HEK293 (cell line): Measurements from ENCODE around the gene WBP2NL.

ENCODE experiments used
- EGR2 ChIP-seq: fragments of 450-650 bp; formaldehyde crosslinking; IDR thresholded peaks from 2 replicates; pipeline ENCODE4 v1.5.1; 2016; ENCODE audit warnings: low read depth, missing biosample characterization, missing genetic modification characterization
- HOXA7 ChIP-seq: sonication (generic); formaldehyde crosslinking; IDR thresholded peaks from 2 replicates; pipeline ENCODE4 v1.8.1; 2022; ENCODE audit warnings: missing genetic modification reagents, borderline replicate concordance
- KLF16 ChIP-seq: fragments of 450-650 bp; formaldehyde crosslinking; IDR thresholded peaks from 2 replicates; pipeline ENCODE4 v1.5.1; 2017; ENCODE audit warnings: missing biosample characterization, missing genetic modification characterization
- MZF1 ChIP-seq: fragments of 450-650 bp; formaldehyde crosslinking; IDR thresholded peaks from 2 replicates; pipeline ENCODE4 v1.5.1; 2017; ENCODE audit warnings: missing biosample characterization, missing genetic modification characterization, borderline replicate concordance
- SALL2 ChIP-seq: fragments of 450-650 bp; formaldehyde crosslinking; IDR thresholded peaks from 2 replicates; pipeline ENCODE4 v1.5.0; 2017; ENCODE audit warnings: missing biosample characterization, mild to moderate bottlenecking, missing genetic modification characterization, borderline replicate concordance
- TCF7L2 ChIP-seq: IDR thresholded peaks from 2 replicates; pipeline ENCODE4 v1.6.1; 2011; ENCODE audit warnings: low read depth, mild to moderate bottlenecking, inconsistent platforms, low read length, moderate library complexity, borderline replicate concordance
- YY2 ChIP-seq: fragments of 450-650 bp; formaldehyde crosslinking; IDR thresholded peaks from 2 replicates; pipeline ENCODE4 v1.5.1; 2016; ENCODE audit warnings: missing biosample characterization, missing genetic modification characterization
- ZBTB17 ChIP-seq: fragments of 450-650 bp; formaldehyde crosslinking; IDR thresholded peaks from 2 replicates; pipeline ENCODE4 v1.5.1; 2016; ENCODE audit warnings: missing biosample characterization, missing genetic modification characterization
- ZBTB8A ChIP-seq: fragments of 450-650 bp; formaldehyde crosslinking; IDR thresholded peaks from 2 replicates; pipeline ENCODE4 v1.5.1; 2016; ENCODE audit warnings: missing biosample characterization, missing genetic modification characterization
- ZEB2 ChIP-seq: fragments of 450-650 bp; formaldehyde crosslinking; IDR thresholded peaks from 2 replicates; pipeline ENCODE4 v1.5.1; 2016; ENCODE audit warnings: missing biosample characterization, missing genetic modification characterization
- ZNF157 ChIP-seq: fragments of 450-650 bp; formaldehyde crosslinking; IDR thresholded peaks from 2 replicates; pipeline ENCODE4 v1.5.1; 2016; ENCODE audit warnings: missing biosample characterization, missing genetic modification characterization
- ZNF202 ChIP-seq: fragments of 450-650 bp; formaldehyde crosslinking; IDR thresholded peaks from 2 replicates; pipeline ENCODE4 v1.5.1; 2016; ENCODE audit warnings: missing biosample characterization, missing genetic modification characterization, borderline replicate concordance
- ZNF335 ChIP-seq: fragments of 450-650 bp; formaldehyde crosslinking; conservative IDR thresholded peaks from 2 replicates; pipeline ENCODE4 v1.5.1; 2016; ENCODE audit warnings: missing biosample characterization, missing genetic modification characterization
- ZNF394 ChIP-seq: fragments of 450-650 bp; formaldehyde crosslinking; IDR thresholded peaks from 2 replicates; pipeline ENCODE4 v1.5.1; 2016; ENCODE audit warnings: missing biosample characterization, missing genetic modification characterization, mild to moderate bottlenecking, moderate library complexity, borderline replicate concordance
- ZNF548 ChIP-seq: fragments of 450-650 bp; formaldehyde crosslinking; IDR thresholded peaks from 2 replicates; pipeline ENCODE4 v1.5.1; 2016; ENCODE audit warnings: missing biosample characterization, missing genetic modification characterization
- ZSCAN23 ChIP-seq: fragments of 450-650 bp; formaldehyde crosslinking; IDR thresholded peaks from 2 replicates; pipeline ENCODE4 v1.5.1; 2016; ENCODE audit warnings: missing biosample characterization, missing genetic modification characterization
- TF ChIP-seq, protein P1 (sequence below): fragments of 450-650 bp; formaldehyde crosslinking; IDR thresholded peaks from 2 replicates; pipeline ENCODE4 v1.5.1; 2016; ENCODE audit warnings: missing biosample characterization, missing genetic modification characterization
- TF ChIP-seq, protein P2 (sequence below): sonication (generic); formaldehyde crosslinking; IDR thresholded peaks from 2 replicates; pipeline ENCODE4 v1.8.1; 2022; ENCODE audit warnings: mild to moderate bottlenecking, moderate library complexity, missing genetic modification reagents
- TF ChIP-seq, protein P3 (sequence below): fragments of 450-650 bp; formaldehyde crosslinking; IDR thresholded peaks from 2 replicates; pipeline ENCODE4 v1.5.1; 2017; ENCODE audit warnings: missing biosample characterization, missing genetic modification characterization
- TF ChIP-seq, protein P4 (sequence below): fragments of 450-650 bp; formaldehyde crosslinking; IDR thresholded peaks from 2 replicates; pipeline ENCODE4 v1.5.1; 2017; ENCODE audit warnings: missing biosample characterization, missing genetic modification characterization
- TF ChIP-seq, protein P5 (sequence below): fragments of 450-650 bp; formaldehyde crosslinking; IDR thresholded peaks from 2 replicates; pipeline ENCODE4; 2016; ENCODE audit warnings: missing biosample characterization, missing genetic modification characterization
- TF ChIP-seq, protein P6 (sequence below): fragments of 450-650 bp; formaldehyde crosslinking; IDR thresholded peaks from 2 replicates; pipeline ENCODE4 v1.5.1; 2016; ENCODE audit warnings: missing biosample characterization, missing genetic modification characterization

WBP2NL gene

DNA sequence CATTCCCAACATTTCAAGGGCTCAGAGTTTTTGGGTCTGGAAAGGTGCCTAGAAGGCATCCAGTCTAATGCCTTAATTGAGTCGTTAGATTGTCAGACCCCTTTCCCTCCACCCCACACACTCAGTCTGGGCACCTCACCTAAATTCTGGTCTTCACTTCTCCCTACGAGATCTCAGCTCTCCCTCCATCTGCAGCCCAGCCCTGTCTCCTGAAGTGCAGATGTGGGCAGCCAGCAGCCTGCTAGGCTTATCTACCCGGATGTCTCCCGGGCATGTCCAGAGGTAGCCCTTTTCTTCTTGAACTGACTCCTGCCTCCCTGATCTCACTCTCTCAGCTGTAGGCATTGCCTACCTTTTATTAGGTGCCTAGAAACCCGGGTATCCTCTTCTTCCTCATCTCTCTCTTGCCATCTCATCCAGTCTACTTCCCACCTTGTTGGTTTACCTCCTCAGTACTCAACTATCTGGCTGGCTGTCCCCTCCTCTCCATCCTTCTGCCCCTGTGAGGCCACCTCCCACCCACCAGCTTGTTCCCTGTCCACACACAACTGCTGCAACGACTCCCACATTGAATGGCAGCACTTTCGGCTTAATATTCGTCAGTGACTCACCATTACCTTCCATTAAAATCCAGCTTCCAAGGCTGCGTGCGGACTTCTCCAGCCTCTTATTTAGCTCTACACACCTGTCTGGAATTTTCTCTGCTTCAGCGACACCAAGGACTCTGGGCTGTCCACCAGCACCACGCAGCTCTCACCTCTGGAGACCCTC is 23.1 kb upstream of the WBP2NL start (continued):
- TF ChIP-seq, protein P1, sequence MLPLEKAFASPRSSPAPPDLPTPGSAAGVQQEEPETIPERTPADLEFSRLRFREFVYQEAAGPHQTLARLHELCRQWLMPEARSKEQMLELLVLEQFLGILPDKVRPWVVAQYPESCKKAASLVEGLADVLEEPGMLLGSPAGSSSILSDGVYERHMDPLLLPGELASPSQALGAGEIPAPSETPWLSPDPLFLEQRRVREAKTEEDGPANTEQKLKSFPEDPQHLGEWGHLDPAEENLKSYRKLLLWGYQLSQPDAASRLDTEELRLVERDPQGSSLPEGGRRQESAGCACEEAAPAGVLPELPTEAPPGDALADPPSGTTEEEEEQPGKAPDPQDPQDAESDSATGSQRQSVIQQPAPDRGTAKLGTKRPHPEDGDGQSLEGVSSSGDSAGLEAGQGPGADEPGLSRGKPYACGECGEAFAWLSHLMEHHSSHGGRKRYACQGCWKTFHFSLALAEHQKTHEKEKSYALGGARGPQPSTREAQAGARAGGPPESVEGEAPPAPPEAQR (tag by site-specific recombination) = no peak
- TF ChIP-seq YY2 = peak; percentile 57
- TF ChIP-seq ZBTB8A (tag by site-specific recombination) = peak; percentile 46; the same call in 1 of the 2 replicates
- TF ChIP-seq, protein P2, sequence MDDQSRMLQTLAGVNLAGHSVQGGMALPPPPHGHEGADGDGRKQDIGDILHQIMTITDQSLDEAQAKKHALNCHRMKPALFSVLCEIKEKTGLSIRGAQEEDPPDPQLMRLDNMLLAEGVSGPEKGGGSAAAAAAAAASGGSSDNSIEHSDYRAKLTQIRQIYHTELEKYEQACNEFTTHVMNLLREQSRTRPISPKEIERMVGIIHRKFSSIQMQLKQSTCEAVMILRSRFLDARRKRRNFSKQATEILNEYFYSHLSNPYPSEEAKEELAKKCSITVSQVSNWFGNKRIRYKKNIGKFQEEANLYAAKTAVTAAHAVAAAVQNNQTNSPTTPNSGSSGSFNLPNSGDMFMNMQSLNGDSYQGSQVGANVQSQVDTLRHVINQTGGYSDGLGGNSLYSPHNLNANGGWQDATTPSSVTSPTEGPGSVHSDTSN (CRISPR knock-in tag) = no peak
- 0 out of 2 replicates have a peak, but pooled peaks have one; percentile 24 for TF ChIP-seq ZBTB17 (tag by site-specific recombination)
- no peak for TF ChIP-seq ZEB2 (tag by site-specific recombination)
- no peak for TF ChIP-seq ZNF157 (tag by site-specific recombination)
- peak; percentile 91 for TF ChIP-seq EGR2 (tag by site-specific recombination)
- no peak for TF ChIP-seq ZSCAN23 (tag by site-specific recombination)
- TF ChIP-seq HOXA7 (CRISPR knock-in tag) = no peak
- TF ChIP-seq ZNF335 = peak; percentile 55
- TF ChIP-seq, protein P3, sequence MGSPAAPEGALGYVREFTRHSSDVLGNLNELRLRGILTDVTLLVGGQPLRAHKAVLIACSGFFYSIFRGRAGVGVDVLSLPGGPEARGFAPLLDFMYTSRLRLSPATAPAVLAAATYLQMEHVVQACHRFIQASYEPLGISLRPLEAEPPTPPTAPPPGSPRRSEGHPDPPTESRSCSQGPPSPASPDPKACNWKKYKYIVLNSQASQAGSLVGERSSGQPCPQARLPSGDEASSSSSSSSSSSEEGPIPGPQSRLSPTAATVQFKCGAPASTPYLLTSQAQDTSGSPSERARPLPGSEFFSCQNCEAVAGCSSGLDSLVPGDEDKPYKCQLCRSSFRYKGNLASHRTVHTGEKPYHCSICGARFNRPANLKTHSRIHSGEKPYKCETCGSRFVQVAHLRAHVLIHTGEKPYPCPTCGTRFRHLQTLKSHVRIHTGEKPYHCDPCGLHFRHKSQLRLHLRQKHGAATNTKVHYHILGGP (tag by site-specific recombination) = no peak
- TF ChIP-seq, protein P4, sequence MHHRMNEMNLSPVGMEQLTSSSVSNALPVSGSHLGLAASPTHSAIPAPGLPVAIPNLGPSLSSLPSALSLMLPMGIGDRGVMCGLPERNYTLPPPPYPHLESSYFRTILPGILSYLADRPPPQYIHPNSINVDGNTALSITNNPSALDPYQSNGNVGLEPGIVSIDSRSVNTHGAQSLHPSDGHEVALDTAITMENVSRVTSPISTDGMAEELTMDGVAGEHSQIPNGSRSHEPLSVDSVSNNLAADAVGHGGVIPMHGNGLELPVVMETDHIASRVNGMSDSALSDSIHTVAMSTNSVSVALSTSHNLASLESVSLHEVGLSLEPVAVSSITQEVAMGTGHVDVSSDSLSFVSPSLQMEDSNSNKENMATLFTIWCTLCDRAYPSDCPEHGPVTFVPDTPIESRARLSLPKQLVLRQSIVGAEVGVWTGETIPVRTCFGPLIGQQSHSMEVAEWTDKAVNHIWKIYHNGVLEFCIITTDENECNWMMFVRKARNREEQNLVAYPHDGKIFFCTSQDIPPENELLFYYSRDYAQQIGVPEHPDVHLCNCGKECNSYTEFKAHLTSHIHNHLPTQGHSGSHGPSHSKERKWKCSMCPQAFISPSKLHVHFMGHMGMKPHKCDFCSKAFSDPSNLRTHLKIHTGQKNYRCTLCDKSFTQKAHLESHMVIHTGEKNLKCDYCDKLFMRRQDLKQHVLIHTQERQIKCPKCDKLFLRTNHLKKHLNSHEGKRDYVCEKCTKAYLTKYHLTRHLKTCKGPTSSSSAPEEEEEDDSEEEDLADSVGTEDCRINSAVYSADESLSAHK (tag by site-specific recombination) = no peak
- TF ChIP-seq KLF16 (tag by site-specific recombination) = no peak
- no peak for TF ChIP-seq SALL2
- TF ChIP-seq TCF7L2 = no peak
- no peak for TF ChIP-seq ZNF548 (tag by site-specific recombination)
- TF ChIP-seq, protein P5, sequence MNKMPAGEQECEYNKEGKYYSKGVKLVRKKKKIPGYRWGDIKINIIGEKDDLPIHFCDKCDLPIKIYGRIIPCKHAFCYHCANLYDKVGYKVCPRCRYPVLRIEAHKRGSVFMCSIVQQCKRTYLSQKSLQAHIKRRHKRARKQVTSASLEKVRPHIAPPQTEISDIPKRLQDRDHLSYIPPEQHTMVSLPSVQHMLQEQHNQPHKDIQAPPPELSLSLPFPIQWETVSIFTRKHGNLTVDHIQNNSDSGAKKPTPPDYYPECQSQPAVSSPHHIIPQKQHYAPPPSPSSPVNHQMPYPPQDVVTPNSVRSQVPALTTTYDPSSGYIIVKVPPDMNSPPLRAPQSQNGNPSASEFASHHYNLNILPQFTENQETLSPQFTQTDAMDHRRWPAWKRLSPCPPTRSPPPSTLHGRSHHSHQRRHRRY (tag by site-specific recombination) = no peak
- no peak for TF ChIP-seq ZNF394
- no peak for TF ChIP-seq MZF1
- TF ChIP-seq, protein P6, sequence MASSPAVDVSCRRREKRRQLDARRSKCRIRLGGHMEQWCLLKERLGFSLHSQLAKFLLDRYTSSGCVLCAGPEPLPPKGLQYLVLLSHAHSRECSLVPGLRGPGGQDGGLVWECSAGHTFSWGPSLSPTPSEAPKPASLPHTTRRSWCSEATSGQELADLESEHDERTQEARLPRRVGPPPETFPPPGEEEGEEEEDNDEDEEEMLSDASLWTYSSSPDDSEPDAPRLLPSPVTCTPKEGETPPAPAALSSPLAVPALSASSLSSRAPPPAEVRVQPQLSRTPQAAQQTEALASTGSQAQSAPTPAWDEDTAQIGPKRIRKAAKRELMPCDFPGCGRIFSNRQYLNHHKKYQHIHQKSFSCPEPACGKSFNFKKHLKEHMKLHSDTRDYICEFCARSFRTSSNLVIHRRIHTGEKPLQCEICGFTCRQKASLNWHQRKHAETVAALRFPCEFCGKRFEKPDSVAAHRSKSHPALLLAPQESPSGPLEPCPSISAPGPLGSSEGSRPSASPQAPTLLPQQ (tag by site-specific recombination) = no peak
- no peak for TF ChIP-seq ZNF202 (tag by site-specific recombination)
